IPS-15b (cell line): Measurements from ENCODE around the gene ENDOD1.

Source experiments
- H3K27me3 ChIP-seq: one replicate; pipeline ENCODE4 v1.6.1; 2013; ENCODE audit warnings: low read length; ENCODE audit not compliant: control insufficient read depth, insufficient read depth
- H3K36me3 ChIP-seq: one replicate; pipeline ENCODE4 v1.6.1; 2013; ENCODE audit warnings: low read length; ENCODE audit not compliant: control insufficient read depth, insufficient read depth
- H3K4me1 ChIP-seq: one replicate; pipeline ENCODE4 v1.6.1; 2013; ENCODE audit warnings: mild to moderate bottlenecking, low read length; ENCODE audit not compliant: control insufficient read depth, insufficient read depth
- H3K4me3 ChIP-seq: one replicate; pipeline ENCODE4 v1.5.1; 2013; ENCODE audit warnings: low read depth, low read length
- H3K9ac ChIP-seq: one replicate; pipeline ENCODE4 v1.6.1; 2013; ENCODE audit warnings: low read depth, mild to moderate bottlenecking, low read length
- H3K9me3 ChIP-seq: one replicate; pipeline ENCODE4 v1.6.1; 2013; ENCODE audit warnings: mild to moderate bottlenecking, low read length; ENCODE audit not compliant: control insufficient read depth, insufficient read depth

The ENDOD1 gene

DNA sequence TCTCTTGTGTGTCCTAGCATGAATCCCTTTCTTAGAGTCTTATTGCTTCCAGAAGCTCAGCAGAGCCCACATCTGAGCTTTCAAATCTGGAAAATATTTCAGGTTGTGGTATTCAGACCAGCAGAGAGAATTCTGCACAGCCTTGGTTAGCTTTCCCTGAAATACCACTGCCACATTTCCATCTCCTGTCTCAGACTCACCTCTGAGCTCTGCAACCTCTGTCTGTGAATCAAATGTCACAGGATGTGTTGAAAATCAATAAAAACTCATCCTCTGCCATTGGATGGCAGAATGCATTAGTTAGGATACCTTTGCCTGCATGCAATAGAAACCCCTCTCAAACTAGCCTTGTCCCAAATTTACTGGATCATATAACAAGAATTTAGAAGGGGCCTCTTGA is 47.7 kb downstream of the ENDOD1 start:
- no peaks in the 10 kb centered on the region for H3K9me3 ChIP-seq
- H3K9ac ChIP-seq, result no peak overlapping the region
- H3K27me3 ChIP-seq, result peaks cover 20% of the 10 kb centered on the region
- H3K36me3 ChIP-seq, result no peaks in the 10 kb centered on the region
- H3K4me3 ChIP-seq, result no peak overlapping the region
- H3K4me1 ChIP-seq, result no peaks in the 10 kb centered on the region

DNA sequence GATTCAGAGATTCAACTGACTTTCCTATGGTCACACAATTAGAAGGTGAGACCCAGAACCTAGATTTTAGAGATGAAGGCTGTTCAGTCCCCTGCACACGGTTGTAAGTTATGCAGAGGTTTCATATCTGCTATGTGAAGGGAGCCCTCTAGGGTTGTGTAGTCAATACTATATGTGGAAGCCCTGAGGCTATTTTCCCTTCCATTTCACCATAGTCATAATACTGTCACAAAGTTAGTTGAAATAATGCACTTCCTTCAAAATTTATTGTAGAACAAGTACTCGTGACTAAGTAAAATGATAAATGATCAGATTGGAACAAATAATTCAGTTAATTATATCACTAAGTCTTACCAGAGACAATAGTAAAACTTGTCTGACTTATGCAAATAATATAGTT is 48.8 kb downstream of the ENDOD1 start:
- H3K27me3 ChIP-seq, result peaks cover 32% of the 10 kb centered on the region

DNA sequence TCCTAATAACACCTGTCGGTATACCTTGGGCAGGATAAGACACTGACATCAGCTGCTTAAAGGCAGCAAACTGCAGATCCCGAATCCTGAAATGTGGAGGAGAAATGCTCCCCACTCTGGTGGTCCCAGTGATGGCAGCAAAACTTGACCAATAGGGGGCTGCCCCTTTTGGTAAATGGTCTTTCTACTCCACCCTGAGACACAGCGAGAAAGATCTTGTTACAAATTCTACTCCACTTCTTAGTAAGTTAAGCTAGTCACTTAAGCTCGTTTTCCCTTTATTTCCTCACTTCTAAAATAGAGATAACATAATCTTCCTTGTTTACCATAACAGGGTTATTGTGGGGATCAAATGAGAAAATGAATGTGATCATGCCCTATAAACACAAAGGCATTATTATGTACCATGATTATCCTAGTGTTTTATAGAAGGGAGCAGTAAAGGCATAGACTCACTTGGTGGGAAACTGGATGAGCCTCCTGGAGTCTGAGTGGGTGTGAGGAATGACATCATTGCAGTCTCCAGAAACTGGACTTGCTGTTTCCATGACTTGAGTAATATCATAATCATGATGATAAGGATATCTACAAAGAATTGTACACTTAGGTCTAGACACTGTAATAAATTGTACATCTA is 50.9 kb downstream of the ENDOD1 start:
- H3K36me3 ChIP-seq, result no peaks in the 10 kb centered on the region
- no peak overlapping the region for H3K4me3 ChIP-seq
- no peak overlapping the region for H3K9ac ChIP-seq
- no peaks in the 10 kb centered on the region for H3K9me3 ChIP-seq
- no peaks in the 10 kb centered on the region for H3K4me1 ChIP-seq
- H3K27me3 ChIP-seq, result peaks cover 51% of the 10 kb centered on the region

More for the DNA sequence above, 48.8 kb downstream of the ENDOD1 start:
- Histone ChIP-seq H3K4me1 (no peaks in the 10 kb centered on the region), H3K36me3 (no peaks in the 10 kb centered on the region), H3K9me3 (no peaks in the 10 kb centered on the region), H3K4me3 (no peak overlapping the region), H3K9ac (no peak overlapping the region)

DNA sequence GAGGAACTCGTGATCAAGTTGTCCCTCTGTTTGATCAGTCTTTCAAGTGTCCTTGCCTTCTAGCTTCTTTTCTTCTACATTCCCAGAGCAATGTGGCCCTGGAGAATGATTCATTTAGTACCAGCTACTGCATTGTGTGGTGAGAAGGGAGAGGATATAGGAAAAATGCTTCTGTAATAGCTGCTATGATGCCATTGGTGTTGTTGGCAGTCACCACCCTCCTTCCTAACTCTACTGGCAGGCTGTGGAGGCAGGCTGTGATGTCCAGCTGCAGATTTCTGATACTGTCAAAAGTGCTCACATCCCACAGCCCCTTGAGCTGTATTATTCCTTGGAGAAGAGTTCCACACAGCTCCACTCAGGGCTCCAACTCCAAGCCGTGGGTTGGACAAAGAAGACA is 52.8 kb downstream of the ENDOD1 start:
- Histone ChIP-seq H3K36me3 (no peaks in the 10 kb centered on the region), H3K9me3 (no peaks in the 10 kb centered on the region), H3K4me3 (no peak overlapping the region), H3K27me3 (peaks cover 70% of the 10 kb centered on the region), H3K4me1 (no peaks in the 10 kb centered on the region), H3K9ac (no peak overlapping the region)

DNA sequence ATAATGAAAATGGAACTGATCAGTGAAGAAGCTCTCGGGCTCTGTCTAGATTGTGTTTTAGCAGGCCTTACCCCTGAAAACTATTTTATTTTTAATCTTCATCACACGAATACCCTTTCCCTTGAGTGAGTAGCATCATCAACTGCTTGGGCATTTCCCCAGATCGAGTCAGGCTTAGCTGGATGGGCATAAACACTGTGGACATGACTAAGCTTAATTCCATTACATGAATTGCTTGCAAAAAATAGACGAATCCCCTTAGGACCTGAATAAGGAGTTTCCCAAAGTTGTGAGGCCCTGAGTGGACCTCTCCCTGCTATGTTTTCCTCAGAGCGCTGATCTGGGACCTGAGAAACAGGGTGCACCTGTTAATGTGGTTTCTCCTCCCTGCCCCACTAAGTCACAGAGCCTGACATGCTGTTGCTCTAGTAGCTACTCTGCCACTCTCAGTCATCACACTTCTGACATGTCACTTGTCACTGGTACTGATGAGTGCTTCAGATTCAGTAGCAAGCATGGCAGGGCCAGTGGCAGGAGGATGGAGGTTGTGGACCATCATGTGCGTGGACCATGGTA is 53.5 kb downstream of the ENDOD1 start:
- Histone ChIP-seq H3K4me3 (no peak overlapping the region), H3K9me3 (no peaks in the 10 kb centered on the region), H3K27me3 (peaks cover 78% of the 10 kb centered on the region), H3K4me1 (no peaks in the 10 kb centered on the region), H3K36me3 (no peaks in the 10 kb centered on the region), H3K9ac (no peak overlapping the region)

DNA sequence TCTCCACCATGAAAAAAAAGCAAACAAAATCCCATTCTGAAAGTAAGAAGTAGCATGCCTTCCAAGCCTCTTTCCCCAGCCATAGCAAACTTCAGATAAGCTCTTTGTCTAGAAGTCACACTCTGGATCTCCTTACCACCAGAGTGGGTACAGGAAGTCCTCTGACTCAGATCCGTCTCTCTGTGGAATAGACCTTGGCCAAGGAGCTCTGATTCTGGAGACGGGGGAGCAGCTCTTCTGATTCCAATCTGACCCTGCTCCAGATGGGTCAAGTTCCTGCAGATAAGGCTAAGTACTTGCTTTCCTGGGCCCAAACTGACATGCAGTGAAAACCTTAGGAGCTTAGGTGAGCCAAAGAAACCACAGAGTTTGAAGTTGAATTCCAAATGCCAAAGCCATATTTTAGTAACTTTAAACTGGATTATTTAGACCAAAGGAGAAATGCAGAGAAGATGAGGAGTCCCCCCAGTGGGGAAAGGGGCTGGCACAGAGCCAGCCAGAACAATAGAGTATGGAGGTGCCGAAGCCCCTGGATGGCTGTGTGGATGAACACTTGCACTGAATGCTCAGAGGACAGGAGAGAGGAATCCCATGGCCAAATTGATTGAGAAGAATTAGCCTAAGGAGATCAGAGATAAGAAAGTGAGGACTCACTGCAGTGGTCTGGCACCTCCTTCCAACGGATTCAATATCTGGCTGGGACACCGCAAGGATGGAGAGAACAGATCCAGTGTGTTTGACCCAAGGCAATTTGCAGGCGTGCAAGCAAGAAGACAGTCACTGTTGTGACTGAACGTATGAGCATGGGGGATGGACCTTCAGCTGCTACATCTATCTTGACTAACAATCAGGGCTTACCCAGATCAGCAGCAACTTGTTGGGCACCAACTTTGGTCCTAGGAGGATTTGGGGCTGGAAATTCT is 54.9 kb downstream of the ENDOD1 start:
- no peak overlapping the region for H3K9ac ChIP-seq
- no peaks in the 10 kb centered on the region for H3K4me1 ChIP-seq
- H3K4me3 ChIP-seq, result no peak overlapping the region
- H3K9me3 ChIP-seq, result no peaks in the 10 kb centered on the region
- H3K36me3 ChIP-seq, result no peaks in the 10 kb centered on the region
- H3K27me3 ChIP-seq, result peaks cover 92% of the 10 kb centered on the region

DNA sequence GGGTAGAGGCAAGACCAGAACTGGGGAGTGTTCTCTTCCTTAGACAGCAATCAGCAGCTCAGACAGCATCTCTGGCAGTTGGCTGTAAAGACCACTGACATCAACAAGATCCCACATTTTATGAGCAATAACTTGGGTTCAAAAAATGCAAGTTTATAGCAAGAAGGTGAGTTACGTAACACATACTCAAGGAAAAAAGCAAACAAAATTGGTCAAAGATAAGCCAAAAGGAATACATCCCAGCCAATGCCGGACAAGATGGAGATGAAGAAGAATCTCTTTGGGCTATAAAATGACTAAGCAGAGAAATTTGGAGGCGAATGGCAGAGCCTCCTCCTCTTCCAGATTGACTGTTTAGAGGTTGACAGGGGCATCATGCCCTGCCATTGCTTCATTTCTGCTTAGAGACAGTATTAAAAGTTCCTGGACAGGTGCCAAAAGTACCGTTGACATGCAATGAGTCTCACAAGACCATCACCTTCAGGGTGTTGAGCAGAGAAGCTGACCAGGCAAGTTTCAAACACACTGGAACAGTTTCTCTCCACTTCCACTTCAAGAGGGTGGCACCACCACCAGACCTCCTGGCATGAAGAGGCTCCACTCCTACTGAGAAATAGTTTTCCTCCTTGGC is 55.9 kb downstream of the ENDOD1 start:
- H3K9ac ChIP-seq, result no peak overlapping the region
- peaks cover 97% of the 10 kb centered on the region for H3K27me3 ChIP-seq
- no peak overlapping the region for H3K4me3 ChIP-seq
- peaks cover 3% of the 10 kb centered on the region for H3K4me1 ChIP-seq
- no peaks in the 10 kb centered on the region for H3K36me3 ChIP-seq
- H3K9me3 ChIP-seq, result no peaks in the 10 kb centered on the region

DNA sequence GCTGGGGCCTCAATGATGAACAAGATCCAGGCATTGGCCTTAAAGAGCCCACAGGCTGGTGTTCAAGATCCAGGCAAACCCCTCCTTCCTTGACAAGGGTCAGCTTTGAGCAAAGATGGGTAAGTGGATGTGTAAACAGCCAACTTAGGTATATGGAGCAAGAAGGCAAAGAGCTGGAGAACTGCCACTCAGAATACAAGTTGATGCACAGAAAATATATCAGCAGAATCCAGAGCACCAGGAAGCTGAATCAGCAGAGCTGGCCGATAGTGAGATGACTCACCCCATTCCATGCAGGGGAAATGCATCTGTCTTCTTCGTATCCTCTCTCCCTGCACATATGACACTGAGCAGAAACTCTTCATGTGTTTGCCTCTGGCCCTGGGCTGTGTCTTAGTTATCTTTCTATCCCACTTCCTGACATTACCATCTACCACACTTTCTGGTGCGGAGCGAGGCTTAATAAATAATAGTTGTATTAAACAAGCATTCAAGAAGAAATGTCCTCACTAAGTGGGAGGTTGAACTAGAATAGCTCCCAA is 57.8 kb downstream of the ENDOD1 start:
- H3K4me3 ChIP-seq, result no peak overlapping the region
- peaks cover 81% of the 10 kb centered on the region for H3K27me3 ChIP-seq
- no peaks in the 10 kb centered on the region for H3K36me3 ChIP-seq
- no peak overlapping the region for H3K9ac ChIP-seq
- H3K4me1 ChIP-seq, result peaks cover 3% of the 10 kb centered on the region
- no peaks in the 10 kb centered on the region for H3K9me3 ChIP-seq

DNA sequence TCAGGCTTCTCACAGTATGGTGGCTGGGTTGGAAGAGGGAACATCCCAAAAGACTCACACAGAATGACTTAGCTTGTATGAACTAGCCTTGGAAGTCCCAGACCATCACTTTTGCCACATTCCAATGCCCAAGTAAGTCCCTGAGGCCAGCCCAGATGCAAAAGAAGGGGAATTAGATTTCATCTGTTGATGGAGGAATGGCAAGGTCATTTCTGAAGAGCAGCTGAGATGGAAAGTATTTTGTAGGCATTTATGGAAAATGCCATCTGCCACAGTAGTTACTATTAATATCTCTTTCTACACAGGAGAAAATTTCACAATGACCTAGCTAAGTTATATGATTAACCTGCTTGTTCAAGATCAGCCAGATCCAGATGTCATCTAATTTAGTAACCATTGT is 58.8 kb downstream of the ENDOD1 start:
- peaks cover 3% of the 10 kb centered on the region for H3K4me1 ChIP-seq
- no peaks in the 10 kb centered on the region for H3K9me3 ChIP-seq
- peaks cover 72% of the 10 kb centered on the region for H3K27me3 ChIP-seq
- H3K4me3 ChIP-seq, result no peak overlapping the region
- H3K9ac ChIP-seq, result no peak overlapping the region
- no peaks in the 10 kb centered on the region for H3K36me3 ChIP-seq

DNA sequence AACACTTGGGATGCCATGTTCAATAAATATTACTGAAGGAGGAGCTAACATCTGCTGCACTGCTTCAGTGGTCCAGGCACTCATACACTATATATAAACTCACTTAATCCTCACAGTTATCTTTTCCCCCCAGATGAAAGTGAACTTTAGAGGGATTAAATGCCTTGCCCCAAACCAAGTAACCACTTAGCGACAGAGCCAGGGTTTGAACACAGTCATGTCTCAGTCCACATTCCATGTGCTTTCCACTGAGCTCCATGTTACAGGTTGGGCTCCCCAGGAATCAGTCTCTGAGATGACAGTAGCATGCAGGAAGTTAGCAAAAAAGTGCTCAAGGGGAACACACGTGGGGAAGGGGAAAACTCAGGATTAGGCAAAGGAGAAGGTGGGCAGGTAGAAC is 59.3 kb downstream of the ENDOD1 start:
- Histone ChIP-seq H3K4me1 (peaks cover 3% of the 10 kb centered on the region), H3K9me3 (no peaks in the 10 kb centered on the region), H3K36me3 (no peaks in the 10 kb centered on the region), H3K4me3 (no peak overlapping the region), H3K27me3 (peaks cover 66% of the 10 kb centered on the region), H3K9ac (no peak overlapping the region)

DNA sequence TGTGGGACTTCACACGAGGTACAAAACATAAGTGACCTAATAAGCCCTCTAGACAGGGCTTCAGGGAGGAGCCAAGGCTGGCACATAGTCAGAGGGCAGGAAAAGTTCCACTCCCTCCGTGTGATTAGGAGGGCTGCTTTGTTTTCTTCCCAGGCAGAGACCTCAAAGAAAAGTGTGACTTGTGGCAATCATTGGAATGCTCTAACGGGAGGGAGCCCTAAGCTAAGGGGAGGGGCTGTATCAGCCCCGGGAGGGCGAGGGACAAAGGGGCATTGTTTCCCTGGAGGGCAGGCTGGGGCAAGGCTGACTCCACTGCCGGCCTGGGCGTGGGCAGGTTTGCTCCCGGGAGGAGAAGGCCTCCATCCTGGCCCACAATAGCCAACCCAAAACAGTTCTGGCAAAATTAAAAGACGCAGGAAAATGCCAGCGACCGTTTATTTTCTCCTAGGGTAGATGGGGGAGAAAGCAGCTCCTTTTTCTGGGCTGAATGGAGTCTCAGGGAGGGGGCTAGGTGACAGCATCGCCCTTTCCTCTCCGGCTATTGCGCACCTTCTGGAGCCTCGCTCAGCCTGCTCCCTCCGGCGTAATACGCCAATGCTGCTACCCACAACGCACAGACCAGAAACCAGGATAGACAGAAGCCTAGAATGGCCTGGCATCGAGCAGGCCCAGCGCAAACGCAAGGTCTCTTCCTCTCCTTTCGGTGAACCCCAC is 60.2 kb downstream of the ENDOD1 start:
- Histone ChIP-seq H3K27me3 (peaks cover 59% of the 10 kb centered on the region), H3K9ac (no peak overlapping the region), H3K9me3 (no peaks in the 10 kb centered on the region), H3K4me3 (peak overlapping the region; percentile 72), H3K36me3 (no peaks in the 10 kb centered on the region), H3K4me1 (peaks cover 3% of the 10 kb centered on the region)
